ENCODE results near the gene NRXN2. TPM values are rescaled to one million over a fixed set of nuclear protein-coding genes. Genes with fewer than 3 reads are reported as not detected.

The NRXN2 gene
- total and polyA plus RNA-seq, 2 of the 13 experiments (the other 11 are each of a cell fraction or from before 2014, with no cell fraction given) = not detected

DNA sequence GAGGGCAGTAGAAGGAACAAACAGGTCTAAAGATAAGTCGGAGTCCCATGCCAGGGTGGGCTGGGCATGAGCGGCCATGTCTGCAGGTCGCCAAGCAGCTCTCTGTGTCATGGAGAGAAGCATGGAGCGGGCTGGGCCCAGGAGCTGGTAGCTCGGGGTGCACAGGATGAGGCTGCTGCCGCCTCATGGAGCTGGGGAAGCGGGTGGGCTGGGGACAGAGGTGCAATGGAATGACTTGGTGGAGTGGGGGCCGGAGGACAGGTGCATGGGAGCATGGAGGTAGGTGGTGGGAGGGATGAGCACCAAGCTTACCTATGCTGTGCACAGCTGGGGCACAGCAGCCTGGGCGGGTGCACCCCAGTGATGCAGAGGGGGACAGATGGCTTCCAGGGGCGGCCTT is 3.6 kb downstream of the NRXN2 start:
- TF ChIP-seq, protein P1, sequence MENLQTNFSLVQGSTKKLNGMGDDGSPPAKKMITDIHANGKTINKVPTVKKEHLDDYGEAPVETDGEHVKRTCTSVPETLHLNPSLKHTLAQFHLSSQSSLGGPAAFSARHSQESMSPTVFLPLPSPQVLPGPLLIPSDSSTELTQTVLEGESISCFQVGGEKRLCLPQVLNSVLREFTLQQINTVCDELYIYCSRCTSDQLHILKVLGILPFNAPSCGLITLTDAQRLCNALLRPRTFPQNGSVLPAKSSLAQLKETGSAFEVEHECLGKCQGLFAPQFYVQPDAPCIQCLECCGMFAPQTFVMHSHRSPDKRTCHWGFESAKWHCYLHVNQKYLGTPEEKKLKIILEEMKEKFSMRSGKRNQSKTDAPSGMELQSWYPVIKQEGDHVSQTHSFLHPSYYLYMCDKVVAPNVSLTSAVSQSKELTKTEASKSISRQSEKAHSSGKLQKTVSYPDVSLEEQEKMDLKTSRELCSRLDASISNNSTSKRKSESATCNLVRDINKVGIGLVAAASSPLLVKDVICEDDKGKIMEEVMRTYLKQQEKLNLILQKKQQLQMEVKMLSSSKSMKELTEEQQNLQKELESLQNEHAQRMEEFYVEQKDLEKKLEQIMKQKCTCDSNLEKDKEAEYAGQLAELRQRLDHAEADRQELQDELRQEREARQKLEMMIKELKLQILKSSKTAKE (CRISPR knock-in tag; IDR thresholded peaks at IDR 0.05; ENCODE audit: borderline replicate concordance) = no peak
- TF ChIP-seq ELF1 (CRISPR knock-in tag; IDR thresholded peaks at IDR 0.05) = no peak
- TF ChIP-seq KLF13 (CRISPR knock-in tag; IDR thresholded peaks at IDR 0.05) = no peak
- no peak for TF ChIP-seq MZF1 (CRISPR knock-in tag; IDR thresholded peaks at IDR 0.05; ENCODE audit: borderline replicate concordance)
- TF ChIP-seq ZNF367 (CRISPR knock-in tag; IDR thresholded peaks at IDR 0.05; ENCODE audit: borderline replicate concordance) = no peak
- no peak for TF ChIP-seq PCBP2 (optimal IDR thresholded peaks at IDR 0.05; ENCODE audit: low read depth, low read length, poor library complexity, severe bottlenecking)
- no peak for TF ChIP-seq KDM5A (IDR thresholded peaks at IDR 0.05; ENCODE audit: borderline replicate concordance, low read length)
- no peak for TF ChIP-seq ZBTB3 (CRISPR knock-in tag; IDR thresholded peaks at IDR 0.05; ENCODE audit: borderline replicate concordance, low read depth)
- in situ Hi-C loops (cut with HindIII; ENCODE audit: extremely low pct_ligation_motif_present, low pct_unique_long_range_greater_than_20kb) (no loop called here), intact Hi-C loops (cut with micrococcal nuclease; ENCODE audit: unreplicated experiment) (no loop called here)
- POLR2A ChIA-PET = no interaction called here
- Histone ChIP-seq H3K79me2 (ENCODE audit: insufficient read depth, low read length) (no peaks in the 10 kb centered on the region), H3K4me3 (replicated peaks in 1 of 3; ENCODE audit: insufficient read depth in 1 of 3, low read depth in 2 of 3, low read length in 3 of 3) (no peak overlapping the region), H3K27ac (ENCODE audit: extremely low read length, insufficient read depth, low read length) (no peak overlapping the region), H3K9ac (ENCODE audit: insufficient read depth, low read depth, low read length) (no peak overlapping the region), H2AFZ (ENCODE audit: low read length) (no peak overlapping the region), H3K4me2 (ENCODE audit: low read depth, low read length) (no peak overlapping the region), H3K4me1 (ENCODE audit: insufficient read depth, low read length) (peaks cover 12% of the 10 kb centered on the region), H4K20me1 (ENCODE audit: insufficient read depth, low read length) (no peaks in the 10 kb centered on the region), H3K9me3 (ENCODE audit: low read length) (no peaks in the 10 kb centered on the region), H3K27me3 (ENCODE audit: control insufficient read depth in 1 of 2, insufficient read depth in 2 of 2, low read length in 2 of 2) (peaks cover 7 to 69% of the 10 kb centered on the region in 2 experiments; a peak in 4 of 5 replicates), H3K36me3 (replicated peaks in 1 of 2; ENCODE audit: control insufficient read depth in 1 of 2, insufficient read depth in 2 of 2, low read length in 2 of 2) (no peaks in the 10 kb centered on the region)
- WGBS (ENCODE audit: low lambda C conversion rate) = 24% methylated on average over 10 of the region's 10 CpGs
- no TSS peak for BruUV-seq (replicated peaks)
- DNase-seq (ENCODE audit: low spot score) (no peak), FAIRE-seq (no peak), ATAC-seq (no peak)
- CTCF ChIA-PET (ENCODE audit: low intra/inter-chr PET ratio, low total read pairs) = no interaction called here
